Skeletal muscle satellite cell (primary cell): Measurements from ENCODE around the gene DYRK1A.

Experiments
- H3K27me3 ChIP-seq: 2 replicates; pipeline ENCODE4 v1.7.0; 2013; ENCODE audit warnings: low read length; ENCODE audit not compliant: control insufficient read depth, insufficient read depth
- H3K36me3 ChIP-seq: 2 replicates; pipeline ENCODE4 v1.7.0; 2013; ENCODE audit warnings: mild to moderate bottlenecking, control low read depth, low read length; ENCODE audit not compliant: insufficient read depth
- H3K4me1 ChIP-seq: 2 replicates; pipeline ENCODE4 v1.7.0; 2013; ENCODE audit warnings: low read length; ENCODE audit not compliant: control insufficient read depth, insufficient read depth
- H3K4me2 ChIP-seq: 2 replicates; pipeline ENCODE4 v1.7.0; 2013; ENCODE audit warnings: mild to moderate bottlenecking, low read length
- H3K4me3 ChIP-seq: 2 replicates; pipeline ENCODE4 v1.7.0; 2013; ENCODE audit warnings: low read length
- H3K9ac ChIP-seq: 2 replicates; pipeline ENCODE4 v1.7.0; 2013; ENCODE audit warnings: mild to moderate bottlenecking, low read depth, low read length, moderate library complexity
- H3K9me3 ChIP-seq: replicated peaks from 2 replicates; pipeline ENCODE4 v1.7.0; 2013; ENCODE audit warnings: mild to moderate bottlenecking, control low read depth, low read length

The DYRK1A gene

GRCh38 chr21:37425684-37426083 lies 59.1 kb downstream of the DYRK1A start:
- Histone ChIP-seq H3K4me1 (peaks cover 13% of the 10 kb centered on the region), H3K4me3 (no peak overlapping the region), H3K27me3 (no peaks in the 10 kb centered on the region), H3K9ac (no peak overlapping the region), H3K36me3 (peaks cover 36% of the 10 kb centered on the region), H3K9me3 (no peaks in the 10 kb centered on the region), H3K4me2 (no peak overlapping the region)

GRCh38 chr21:37427221-37427620 lies 60.6 kb downstream of the DYRK1A start:
- H3K36me3 ChIP-seq = peaks cover 33% of the 10 kb centered on the region
- H3K4me2 ChIP-seq = no peak overlapping the region
- peaks cover 13% of the 10 kb centered on the region for H3K4me1 ChIP-seq
- H3K9ac ChIP-seq = no peak overlapping the region
- H3K27me3 ChIP-seq = no peaks in the 10 kb centered on the region
- no peak overlapping the region for H3K4me3 ChIP-seq
- no peaks in the 10 kb centered on the region for H3K9me3 ChIP-seq

- H3K4me2 ChIP-seq = no peak overlapping the region
- H3K4me3 ChIP-seq = no peak overlapping the region
- no peaks in the 10 kb centered on the region for H3K27me3 ChIP-seq
- peaks cover 8% of the 10 kb centered on the region for H3K4me1 ChIP-seq
- H3K36me3 ChIP-seq = peaks cover 26% of the 10 kb centered on the region
- H3K9ac ChIP-seq = no peak overlapping the region
- no peaks in the 10 kb centered on the region for H3K9me3 ChIP-seq
These were observed 62.8 kb downstream of the DYRK1A start for GRCh38 chr21:37429356-37429755.

- H3K36me3 ChIP-seq = peaks cover 26% of the 10 kb centered on the region
- H3K4me3 ChIP-seq = no peak overlapping the region
- no peaks in the 10 kb centered on the region for H3K27me3 ChIP-seq
- no peak overlapping the region for H3K9ac ChIP-seq
- no peak overlapping the region for H3K4me2 ChIP-seq
- H3K4me1 ChIP-seq = peaks cover 5% of the 10 kb centered on the region
- H3K9me3 ChIP-seq = no peaks in the 10 kb centered on the region
These were observed 63.7 kb downstream of the DYRK1A start for GRCh38 chr21:37430184-37430821.

GRCh38 chr21:37431243-37431642 lies 64.7 kb downstream of the DYRK1A start:
- Histone ChIP-seq H3K4me3 (no peak overlapping the region), H3K4me1 (peaks cover 13% of the 10 kb centered on the region), H3K9ac (no peak overlapping the region), H3K9me3 (no peaks in the 10 kb centered on the region), H3K27me3 (no peaks in the 10 kb centered on the region), H3K36me3 (peaks cover 20% of the 10 kb centered on the region), H3K4me2 (no peak overlapping the region)

- H3K27me3 ChIP-seq = no peaks in the 10 kb centered on the region
- H3K36me3 ChIP-seq = peaks cover 17% of the 10 kb centered on the region
- H3K4me3 ChIP-seq = no peak overlapping the region
- peaks cover 21% of the 10 kb centered on the region for H3K4me1 ChIP-seq
- H3K4me2 ChIP-seq = no peak overlapping the region
- H3K9me3 ChIP-seq = no peaks in the 10 kb centered on the region
- H3K9ac ChIP-seq = no peak overlapping the region
These were observed 66.3 kb downstream of the DYRK1A start for GRCh38 chr21:37432710-37433455.

- Histone ChIP-seq H3K9ac (no peak overlapping the region), H3K27me3 (no peaks in the 10 kb centered on the region), H3K4me1 (peaks cover 27% of the 10 kb centered on the region), H3K4me2 (no peak overlapping the region), H3K4me3 (no peak overlapping the region), H3K36me3 (peaks cover 17% of the 10 kb centered on the region), H3K9me3 (no peaks in the 10 kb centered on the region)
These were observed 66.9 kb downstream of the DYRK1A start for GRCh38 chr21:37433456-37433840.

GRCh38 chr21:37435120-37435519 lies 68.5 kb downstream of the DYRK1A start:
- H3K9me3 ChIP-seq = no peaks in the 10 kb centered on the region
- no peak overlapping the region for H3K4me3 ChIP-seq
- peaks cover 5% of the 10 kb centered on the region for H3K36me3 ChIP-seq
- no peaks in the 10 kb centered on the region for H3K27me3 ChIP-seq
- no peak overlapping the region for H3K9ac ChIP-seq
- H3K4me1 ChIP-seq = peaks cover 28% of the 10 kb centered on the region
- H3K4me2 ChIP-seq = peak overlapping the region; percentile 5

GRCh38 chr21:37435711-37436110 lies 69.1 kb downstream of the DYRK1A start:
- Histone ChIP-seq H3K27me3 (no peaks in the 10 kb centered on the region), H3K36me3 (no peaks in the 10 kb centered on the region), H3K9me3 (no peaks in the 10 kb centered on the region), H3K9ac (no peak overlapping the region), H3K4me1 (peaks cover 28% of the 10 kb centered on the region), H3K4me2 (no peak overlapping the region), H3K4me3 (no peak overlapping the region)

- no peak overlapping the region for H3K4me3 ChIP-seq
- H3K4me1 ChIP-seq = peaks cover 28% of the 10 kb centered on the region
- no peak overlapping the region for H3K9ac ChIP-seq
- no peaks in the 10 kb centered on the region for H3K9me3 ChIP-seq
- no peak overlapping the region for H3K4me2 ChIP-seq
- no peaks in the 10 kb centered on the region for H3K27me3 ChIP-seq
- no peaks in the 10 kb centered on the region for H3K36me3 ChIP-seq
These were observed 69.6 kb downstream of the DYRK1A start for GRCh38 chr21:37436174-37436573.

- H3K9me3 ChIP-seq = no peaks in the 10 kb centered on the region
- H3K4me1 ChIP-seq = peaks cover 28% of the 10 kb centered on the region
- H3K4me3 ChIP-seq = no peak overlapping the region
- H3K27me3 ChIP-seq = no peaks in the 10 kb centered on the region
- no peak overlapping the region for H3K4me2 ChIP-seq
- no peak overlapping the region for H3K9ac ChIP-seq
- H3K36me3 ChIP-seq = no peaks in the 10 kb centered on the region
These were observed 71.0 kb downstream of the DYRK1A start for GRCh38 chr21:37437376-37438080.
